ENCODE measurements around the gene SLC22A14.

Gene SLC22A14

GRCh38 chr3:38347421-38348200, 65.5 kb downstream of the SLC22A14 start:
- no peak for DNase-seq

GRCh38 chr3:38348903-38349302, 66.8 kb downstream of the SLC22A14 start:
- DNase-seq: no peak

- no peak for DNase-seq
These were observed 67.7 kb downstream of the SLC22A14 start for GRCh38 chr3:38349684-38350359.

GRCh38 chr3:38353151-38353550, 71.1 kb downstream of the SLC22A14 start:
- no peak for DNase-seq

- no peak for DNase-seq
These were observed 72.7 kb downstream of the SLC22A14 start for GRCh38 chr3:38354588-38355330.

GRCh38 chr3:38359038-38359437, 76.9 kb downstream of the SLC22A14 start:
- DNase-seq: no peak

GRCh38 chr3:38360345-38360744, 78.3 kb downstream of the SLC22A14 start:
- DNase-seq: no peak

- no peak for DNase-seq
These were observed 79.4 kb downstream of the SLC22A14 start for GRCh38 chr3:38361496-38361895.

GRCh38 chr3:38362825-38363224, 80.7 kb downstream of the SLC22A14 start:
- DNase-seq: no peak

- no peak for DNase-seq
These were observed 82.8 kb downstream of the SLC22A14 start for GRCh38 chr3:38364721-38365400.

GRCh38 chr3:38365469-38366062, 83.5 kb downstream of the SLC22A14 start:
- DNase-seq: no peak

- DNase-seq: no peak
These were observed 84.0 kb downstream of the SLC22A14 start for GRCh38 chr3:38366082-38366481.

- no peak for DNase-seq
These were observed 85.7 kb downstream of the SLC22A14 start for GRCh38 chr3:38367779-38368178.

Measured in CD4-positive, alpha-beta T cell treated with Interleukin-4 for 4 hours (primary cell).